OCI-M1 (cell line): ENCODE results near the gene MACO1.
A peak's percentile ranks its signal among the peaks of the same experiment; 100 is the strongest.
"Not testable (repeated sequence)": the region's sequence is repeated elsewhere in the genome, so short reads cannot be mapped to it uniquely, and the experiment has no call there.

ENCODE experiments used
- DNase-seq: peaks from one replicate; lab custom pipeline; 2025; lab: John Stamatoyannopoulos, UW

Gene MACO1

DNA sequence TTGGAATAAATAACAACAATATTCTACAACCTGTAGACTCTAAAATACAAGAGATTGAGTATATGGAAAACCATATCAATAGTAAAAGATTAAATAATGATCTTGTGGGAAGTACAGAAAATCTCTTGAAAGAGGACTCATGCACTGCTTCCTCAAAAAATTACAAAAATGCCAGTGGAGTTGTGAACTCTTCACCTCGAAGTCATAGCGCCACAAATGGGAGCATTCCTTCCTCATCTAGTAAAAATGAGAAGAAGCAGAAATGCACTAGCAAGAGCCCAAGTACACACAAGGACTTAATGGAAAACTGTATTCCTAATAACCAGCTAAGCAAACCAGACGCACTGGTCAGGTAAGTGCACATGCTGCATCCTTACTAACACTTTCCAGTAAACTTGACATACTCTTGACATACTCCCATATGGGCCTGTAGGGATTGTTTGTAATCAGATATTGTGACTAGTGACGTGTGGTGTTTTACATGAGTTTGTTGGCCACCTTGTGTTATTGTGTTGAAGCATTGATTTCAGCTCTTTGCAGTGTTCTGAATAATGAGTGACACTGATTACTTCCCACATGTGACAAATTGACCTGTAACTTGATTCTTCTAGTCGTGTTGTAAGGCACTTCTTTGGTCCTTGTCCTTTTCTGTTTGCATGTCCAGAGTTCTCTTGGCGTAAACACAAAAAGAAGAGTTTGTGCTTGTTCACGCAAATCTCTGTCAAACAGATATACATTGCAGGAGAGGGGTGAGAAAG is 28.0 kb downstream of the MACO1 start:
- DNase-seq: no peak

DNA sequence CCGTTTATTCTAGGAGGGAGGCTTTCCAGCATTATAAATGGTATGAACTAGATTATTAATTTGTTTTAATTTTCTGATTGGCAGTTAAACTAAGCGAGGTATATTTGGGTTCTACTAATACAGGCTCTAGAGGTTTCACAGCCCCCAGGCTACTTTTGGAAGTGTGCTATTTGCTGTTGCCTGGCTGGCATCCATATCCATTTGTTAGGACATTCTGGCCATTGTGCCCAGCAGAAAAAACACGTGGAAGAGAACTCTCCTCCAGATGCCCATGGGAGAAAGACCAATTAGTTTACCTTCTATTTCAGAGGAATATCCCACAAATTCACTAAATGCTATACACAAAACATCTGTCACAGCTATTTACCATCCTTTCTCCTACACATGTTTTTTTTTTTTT is 29.3 kb downstream of the MACO1 start:
- no peak for DNase-seq

DNA sequence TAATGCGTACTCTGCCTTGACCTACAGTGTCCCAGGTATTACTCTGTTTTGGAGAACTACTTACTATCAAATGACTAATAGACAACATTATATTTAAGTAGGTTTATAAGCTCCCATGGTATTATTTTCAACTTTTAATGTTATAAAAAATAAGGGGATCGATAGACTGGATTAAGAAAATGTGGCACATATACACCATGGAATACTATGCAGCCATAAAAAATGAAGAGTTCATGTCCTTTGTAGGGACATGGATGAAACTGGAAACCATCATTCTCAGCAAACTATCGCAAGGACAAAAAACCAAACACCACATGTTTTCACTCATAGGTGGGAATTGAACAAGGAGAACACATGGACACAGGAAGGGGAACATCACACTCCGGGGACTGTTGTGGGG is 30.1 kb downstream of the MACO1 start:
- DNase-seq: not testable (repeated sequence)

DNA sequence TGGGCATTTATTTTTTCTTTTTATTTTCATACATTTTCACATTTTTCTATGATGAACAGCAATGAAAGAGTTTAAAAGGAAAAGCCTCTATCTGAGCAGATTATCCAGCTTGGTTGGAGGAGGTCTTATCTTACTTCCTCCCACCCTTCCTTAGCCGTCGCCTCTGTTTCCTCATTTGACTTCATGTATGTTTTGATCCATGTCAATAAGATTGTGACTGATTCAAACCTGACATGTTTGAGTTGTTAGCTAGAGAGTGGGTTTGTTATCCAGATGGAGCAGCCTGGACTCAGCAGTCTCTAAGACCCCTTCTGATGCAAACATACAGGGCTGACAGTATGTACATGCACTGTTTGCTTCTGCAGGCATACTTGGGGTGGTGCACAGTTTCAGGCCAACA is 31.2 kb downstream of the MACO1 start:
- DNase-seq: peak; percentile 36

DNA sequence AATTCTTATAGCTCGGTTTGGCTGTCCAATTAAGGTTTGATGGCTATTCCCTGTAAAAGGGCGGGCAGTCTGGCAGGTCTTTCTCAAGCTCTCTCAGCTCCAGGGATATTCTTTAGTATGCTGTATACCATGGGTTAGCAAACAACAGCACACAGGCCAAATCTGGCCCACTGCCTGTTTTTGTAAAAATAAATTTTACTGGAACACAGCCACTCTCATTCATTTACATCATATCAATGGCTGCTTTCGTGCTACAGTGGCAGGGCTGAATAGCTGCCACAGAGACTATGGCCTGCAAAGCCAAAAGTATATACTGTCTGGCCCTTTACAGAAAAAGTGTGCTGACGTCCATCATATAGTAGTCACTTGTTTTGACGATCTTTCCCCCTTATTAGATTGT is 32.0 kb downstream of the MACO1 start:
- DNase-seq: no peak

DNA sequence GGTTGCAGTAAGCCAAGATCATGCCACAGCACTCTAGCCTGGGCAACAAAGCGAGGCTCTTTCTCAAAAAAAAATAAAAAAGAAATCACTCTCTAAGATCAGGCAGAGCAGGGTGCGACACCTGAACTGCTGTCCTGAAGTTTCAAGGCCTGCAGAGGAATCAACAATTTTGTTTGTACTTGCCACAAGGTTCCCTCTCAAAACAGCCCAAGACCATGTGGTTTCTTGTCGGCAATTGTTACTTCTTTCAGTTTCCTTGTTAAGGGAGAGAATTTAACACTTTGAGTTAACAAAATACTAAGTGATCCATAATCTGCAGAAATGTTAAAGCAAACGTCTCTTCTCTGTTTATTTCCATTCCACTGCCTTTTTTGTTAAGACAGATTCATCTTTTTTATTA is 36.5 kb downstream of the MACO1 start:
- DNase-seq: peak; percentile 27

DNA sequence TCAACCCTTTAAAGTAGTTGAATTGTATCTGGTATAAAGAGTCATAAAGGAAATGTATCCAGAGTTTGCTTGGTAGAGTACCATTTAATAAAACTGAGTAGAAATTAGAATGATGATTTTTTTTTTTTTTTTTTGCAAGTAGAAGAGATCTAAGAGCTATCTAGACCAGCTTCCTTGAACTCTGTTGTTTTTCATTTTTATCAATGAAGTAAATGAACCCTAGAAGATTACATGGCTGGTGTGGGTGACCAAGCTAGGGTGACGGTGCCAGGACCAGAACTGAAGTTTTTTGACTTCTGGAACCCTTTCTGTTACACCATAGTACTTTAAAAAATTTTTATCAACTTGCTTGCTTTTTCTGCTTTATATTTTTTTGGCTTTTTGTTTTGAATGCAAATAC is 36.9 kb downstream of the MACO1 start:
- DNase-seq: peak; percentile 14

DNA sequence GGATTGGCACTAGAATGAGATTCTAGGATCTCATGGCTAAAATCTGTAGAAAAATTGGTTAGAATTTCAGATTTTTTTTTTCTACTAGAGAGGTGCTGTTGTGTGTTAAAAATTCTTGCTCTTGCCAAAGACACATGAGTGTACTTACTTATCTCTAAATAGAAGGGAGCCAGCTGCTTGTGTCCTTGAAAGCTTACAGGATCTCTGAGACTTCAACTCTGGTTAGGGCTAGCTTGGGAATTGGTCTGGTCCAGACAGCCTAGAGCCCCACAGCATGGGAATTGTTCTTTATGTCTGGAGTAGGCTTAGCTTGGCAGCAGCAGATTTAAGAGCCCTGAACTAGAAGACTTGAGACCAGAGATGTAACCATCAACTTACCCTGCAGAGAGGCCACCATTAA is 37.3 kb downstream of the MACO1 start:
- peak; percentile 42 for DNase-seq

DNA sequence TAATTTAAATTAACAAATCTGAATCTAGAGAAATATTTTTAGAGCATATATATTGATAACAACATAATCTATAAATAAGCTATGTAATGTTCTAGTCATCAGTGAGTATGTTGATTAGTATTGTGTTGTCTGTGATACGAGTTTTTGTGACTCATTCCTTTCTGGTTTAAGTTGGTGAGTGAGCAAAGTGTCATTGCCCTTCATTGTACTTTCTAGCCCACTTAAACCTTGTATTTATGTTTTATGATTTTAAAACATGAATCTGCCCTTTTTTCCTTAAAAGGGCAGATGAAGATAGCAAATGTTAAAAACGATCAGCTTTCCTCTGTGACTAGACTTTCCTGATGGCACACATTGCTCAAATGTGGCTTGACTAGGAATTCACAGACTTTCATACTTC is 38.5 kb downstream of the MACO1 start:
- no peak for DNase-seq

DNA sequence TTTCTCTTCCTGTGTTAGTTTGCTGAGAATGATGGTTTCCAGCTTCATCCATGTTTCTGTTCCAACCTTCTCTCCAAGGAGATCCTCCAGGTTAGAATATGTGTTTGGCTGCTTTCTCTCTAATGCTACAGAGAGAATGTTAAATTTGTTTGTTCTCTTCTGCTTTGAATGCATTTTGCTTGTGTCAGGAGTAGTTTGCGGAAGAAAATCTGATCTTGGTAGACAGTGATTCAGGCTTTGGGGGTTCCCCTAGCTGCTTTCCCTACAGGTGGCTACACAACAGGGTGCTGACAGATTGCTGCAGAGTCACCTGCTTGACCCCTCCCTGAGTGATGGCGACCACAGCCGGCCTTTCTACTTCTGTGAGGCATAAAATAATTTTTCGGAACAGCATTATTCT is 41.8 kb downstream of the MACO1 start:
- DNase-seq: no peak

DNA sequence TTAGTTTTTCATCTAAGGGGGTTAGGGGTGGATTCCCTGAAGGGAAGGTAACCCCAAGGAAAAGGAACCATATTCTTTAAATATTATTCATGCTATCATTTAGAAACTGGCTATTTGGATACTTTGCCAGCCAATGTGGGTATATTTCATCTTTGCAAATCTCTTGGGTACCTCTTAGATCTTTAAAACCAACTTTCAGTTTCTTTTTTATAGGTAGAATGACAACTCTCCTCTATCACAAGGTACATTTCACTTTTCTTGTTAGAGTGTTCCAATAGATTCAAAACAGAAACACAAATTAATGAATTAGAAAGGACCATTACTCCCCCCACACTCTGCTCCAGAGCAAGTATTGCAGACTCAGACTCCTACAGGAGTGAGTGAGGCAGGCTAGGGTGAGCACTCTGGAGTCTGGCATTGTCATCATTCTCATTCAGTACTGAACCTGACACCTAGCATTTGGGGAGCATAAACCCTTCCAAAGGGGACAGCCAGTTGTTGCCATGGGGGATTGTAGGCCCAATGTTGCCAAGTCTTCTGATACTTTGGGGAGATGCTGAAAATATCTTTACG is 43.0 kb downstream of the MACO1 start:
- peak; percentile 13 for DNase-seq

DNA sequence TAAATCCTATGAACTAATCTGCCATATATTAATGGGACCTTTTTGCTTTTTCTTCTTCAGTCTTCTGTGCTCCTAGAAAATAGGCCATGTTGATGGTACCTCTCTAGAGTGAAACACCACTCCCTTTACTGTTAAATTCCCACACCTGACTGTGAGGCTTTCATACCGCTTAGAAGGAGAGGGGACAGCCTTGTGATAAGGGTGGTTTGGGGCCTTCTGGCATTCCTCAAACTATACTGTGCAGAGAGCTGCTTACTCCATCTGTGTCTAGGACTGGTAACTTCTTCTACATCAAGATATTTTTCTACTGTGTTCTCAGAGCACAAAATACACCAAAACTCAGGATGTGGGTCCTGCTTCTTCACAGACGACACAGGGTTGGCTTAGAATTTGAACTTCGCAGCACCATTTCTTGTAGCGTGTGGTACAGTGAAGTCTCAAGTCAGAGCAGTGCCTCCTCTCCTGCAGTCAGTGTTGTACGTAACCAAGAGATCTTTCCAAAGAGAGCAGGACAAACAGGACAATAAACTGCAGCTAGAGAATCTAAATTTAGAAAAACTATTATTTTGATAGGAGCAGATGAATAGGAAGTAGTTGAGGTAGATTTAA is 43.8 kb downstream of the MACO1 start:
- DNase-seq: no peak

DNA sequence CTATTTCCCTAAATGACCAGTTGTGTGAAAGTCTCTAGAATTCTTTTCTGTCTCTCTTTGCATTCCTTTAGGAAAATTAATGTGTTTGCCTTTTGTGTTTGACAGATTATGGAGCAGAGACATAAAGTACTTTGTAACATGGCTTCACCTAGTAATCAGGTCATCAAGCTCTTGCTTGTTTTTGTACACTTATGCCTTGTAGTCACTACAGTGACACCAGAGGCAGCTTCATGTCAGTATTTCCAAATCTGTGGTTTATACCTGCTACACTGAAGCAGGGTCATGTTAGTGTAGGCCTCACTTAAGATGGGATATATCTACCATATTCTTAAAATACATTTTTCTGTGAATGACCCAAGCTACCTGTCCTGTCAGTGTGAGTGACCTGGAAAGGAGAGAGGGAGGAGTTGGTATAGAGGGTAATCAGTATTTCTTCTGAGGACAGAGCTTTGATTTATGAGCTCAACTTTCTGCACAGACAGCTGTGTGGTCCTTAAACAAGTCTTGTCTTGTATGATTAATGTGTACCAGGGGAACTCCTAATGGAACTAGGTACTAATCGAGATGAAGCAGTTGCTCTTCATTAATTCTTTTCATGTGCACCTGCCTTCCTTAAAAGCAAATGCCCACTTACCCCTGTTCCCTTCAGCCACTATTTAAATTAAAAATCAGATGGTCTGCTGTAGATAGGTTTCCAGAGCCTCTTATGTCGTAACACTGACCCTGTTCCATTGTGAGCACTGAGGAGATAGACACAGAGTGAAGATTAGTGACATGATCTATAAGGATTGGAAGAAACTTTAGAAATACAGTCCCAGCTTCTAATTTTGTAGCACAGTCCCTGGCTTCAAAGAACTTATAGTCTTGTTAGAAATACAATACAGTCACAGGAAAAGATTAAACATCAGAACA is 45.7 kb downstream of the MACO1 start:
- peak; percentile 26 for DNase-seq

DNA sequence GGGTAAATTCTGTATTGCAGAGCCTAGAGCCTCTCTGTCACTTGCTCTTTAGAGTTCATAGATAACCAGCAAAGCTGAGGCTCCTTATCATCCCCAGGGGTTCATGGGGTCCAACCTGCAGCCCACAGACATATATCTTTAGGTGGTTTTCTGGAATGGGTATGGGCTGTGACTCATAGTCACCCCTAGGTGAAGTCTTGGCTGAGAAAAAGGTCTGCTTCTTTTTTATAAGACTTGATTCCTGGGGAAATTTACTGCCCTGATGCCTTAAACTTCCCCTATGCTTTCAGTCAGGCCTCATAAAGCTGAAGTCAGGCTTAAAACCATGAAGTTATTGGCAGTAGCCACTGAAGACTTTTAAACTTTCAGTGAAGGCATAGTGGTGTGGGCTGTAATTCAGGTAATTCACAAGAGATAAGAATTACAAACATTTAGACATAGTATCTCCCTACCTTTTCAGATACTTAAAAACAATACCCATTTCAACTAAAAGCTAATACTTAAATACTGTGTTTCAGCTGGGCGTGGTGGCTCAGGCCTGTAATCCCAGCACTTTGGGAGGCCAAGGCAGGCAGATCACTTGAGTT is 46.8 kb downstream of the MACO1 start:
- DNase-seq: peak; percentile 38

DNA sequence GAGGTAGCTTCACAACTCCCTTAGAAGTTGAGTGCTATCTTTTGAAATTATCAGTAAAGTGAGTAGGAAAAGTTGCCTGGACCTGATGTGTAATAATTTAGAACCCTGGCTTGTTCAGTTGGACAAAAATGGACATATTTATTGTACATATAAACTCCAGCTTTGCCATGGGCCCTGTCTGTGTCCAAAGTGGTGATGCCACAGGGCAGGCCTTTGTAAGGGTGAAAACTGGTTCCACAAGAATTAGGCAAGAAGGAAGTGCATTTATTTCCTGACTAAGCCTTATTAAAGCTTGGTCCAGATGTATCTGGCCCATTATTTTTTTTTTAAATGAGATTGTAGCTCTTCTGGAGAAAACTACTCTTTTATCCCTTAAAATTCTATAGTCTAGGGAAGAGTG is 47.9 kb downstream of the MACO1 start:
- no peak for DNase-seq

DNA sequence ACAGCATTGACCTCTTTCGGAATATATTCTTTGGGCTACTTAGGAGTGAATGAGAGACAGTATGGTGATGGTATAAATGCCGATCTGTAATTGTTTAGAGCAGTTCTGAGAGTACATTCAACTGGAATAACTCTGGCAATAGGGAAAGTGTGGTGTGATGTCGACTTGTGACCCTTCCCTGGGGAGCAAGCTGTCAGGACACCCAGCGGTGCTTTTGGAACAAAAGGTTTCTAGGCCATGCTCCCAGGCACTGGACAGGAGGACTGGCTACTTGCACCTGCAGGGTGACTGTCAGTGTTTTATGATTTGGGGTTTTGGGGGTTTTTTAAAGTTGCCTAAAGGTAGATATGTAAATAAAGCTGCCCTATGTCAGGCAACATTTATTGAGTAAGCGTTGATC is 50.9 kb downstream of the MACO1 start:
- no peak for DNase-seq

DNA sequence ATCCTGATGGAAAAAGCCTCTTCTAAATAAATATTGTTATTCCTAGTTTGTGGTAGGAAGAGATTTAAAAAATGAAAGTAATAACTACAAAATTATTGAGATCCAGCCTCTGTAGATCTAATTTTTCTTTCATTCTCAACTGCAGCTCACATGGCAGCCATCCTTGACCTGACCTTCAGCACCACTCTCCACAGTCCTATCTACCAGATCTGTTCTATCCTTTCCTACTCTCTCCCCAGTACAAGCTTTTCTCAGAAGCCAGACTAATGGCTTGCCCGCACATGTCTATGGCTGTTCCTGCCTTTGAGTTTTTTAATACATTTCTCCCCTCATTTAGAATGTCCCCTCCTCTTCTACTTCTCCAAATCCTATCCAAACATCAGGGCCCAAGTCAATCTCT is 51.5 kb downstream of the MACO1 start:
- DNase-seq: no peak

DNA sequence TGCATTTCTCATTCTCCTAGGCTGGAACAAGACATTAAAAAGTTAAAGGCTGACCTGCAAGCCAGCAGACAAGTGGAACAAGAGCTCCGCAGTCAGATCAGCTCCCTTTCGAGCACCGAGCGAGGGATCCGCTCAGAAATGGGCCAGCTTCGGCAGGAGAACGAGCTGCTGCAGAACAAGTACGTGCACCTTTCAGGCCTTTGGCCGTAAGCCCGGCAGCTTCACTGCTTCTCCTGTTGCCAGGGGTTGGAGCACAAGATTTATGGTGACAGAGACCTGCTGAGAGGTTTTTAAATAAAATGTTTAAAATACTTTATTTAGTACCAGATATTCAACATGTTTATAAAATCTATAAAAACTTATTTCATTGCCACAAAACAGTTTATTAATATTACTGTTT is 53.4 kb downstream of the MACO1 start:
- no peak for DNase-seq

DNA sequence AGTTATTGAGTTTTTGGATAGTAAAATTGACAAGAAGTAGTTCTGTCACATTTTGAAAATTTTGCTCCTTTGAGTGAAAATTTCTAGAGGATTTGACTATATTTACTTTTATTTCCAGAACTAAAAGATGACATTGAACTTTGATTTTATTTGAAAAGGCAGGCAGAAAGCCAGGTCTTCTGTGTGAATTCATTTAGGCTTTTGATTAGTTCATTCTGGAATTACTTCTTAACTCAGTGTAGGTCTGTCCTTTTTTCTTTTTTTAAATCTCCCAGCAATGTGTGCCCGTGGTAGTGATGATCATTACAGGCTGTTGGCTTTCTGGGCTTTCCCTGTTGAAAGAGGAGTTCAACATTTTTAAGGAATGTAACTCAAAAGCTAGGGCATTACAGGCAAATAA is 53.8 kb downstream of the MACO1 start:
- DNase-seq: no peak

DNA sequence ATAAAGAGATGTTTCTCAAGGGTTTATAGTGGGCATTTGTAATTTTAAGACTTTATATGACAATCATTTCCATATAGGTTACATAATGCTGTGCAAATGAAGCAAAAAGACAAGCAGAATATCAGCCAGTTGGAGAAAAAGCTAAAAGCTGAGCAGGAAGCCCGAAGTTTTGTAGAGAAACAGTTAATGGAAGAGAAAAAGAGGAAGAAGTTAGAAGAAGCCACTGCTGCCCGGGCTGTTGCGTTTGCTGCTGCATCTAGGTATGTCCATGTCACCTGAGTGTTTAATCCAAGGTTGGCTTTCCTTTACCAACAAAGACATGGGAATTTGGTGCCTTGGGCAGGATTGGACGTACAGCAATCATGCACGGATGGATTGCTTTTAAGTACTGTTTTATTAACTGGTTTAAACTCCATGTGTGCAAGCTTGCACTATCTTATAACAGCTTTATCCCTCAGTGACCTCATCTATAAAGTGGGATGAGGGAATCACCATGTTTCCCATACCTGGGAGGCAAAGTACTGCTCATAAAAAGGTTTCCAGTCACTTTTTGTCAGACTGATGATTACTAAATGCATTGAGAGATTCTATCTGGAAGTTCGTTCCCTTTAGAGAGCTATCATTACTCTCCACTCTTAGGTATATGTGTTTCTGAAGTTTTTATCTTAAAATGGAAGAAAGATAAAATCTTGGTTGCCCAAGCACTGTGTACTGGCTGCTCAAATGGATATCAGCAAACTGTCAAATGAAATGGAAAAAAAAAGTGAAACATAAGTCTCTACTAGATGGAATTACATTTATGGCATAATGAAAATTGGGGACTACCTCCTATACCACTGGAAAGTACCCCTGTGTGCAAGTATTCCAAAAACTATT is 55.1 kb downstream of the MACO1 start:
- DNase-seq: peak; percentile 56

DNA sequence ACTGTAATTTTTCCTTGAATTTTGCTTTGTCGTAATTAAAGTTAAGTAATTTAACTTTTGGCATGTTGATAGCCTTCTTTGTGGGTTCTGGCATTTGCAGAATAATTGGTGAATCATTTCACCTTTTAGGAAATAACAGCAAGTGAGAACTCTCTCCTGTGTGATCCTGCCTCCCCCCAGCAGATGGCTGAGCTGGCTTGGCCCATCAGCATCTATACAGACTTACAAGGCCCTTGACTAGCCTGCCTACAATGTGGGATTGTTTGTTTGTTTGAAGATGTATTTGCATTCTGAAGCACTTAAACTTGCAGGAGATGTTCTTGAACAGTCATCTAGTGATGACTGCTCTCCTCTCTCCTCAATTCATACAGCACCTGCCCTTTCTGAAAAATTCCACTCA is 55.9 kb downstream of the MACO1 start:
- no peak for DNase-seq
